KMS-11 (cell line): ENCODE results near the gene CCDC196.

Source experiments
- H2AFZ ChIP-seq: fragments of 200-600 bp; sonication (generic); 2 replicates; pipeline ENCODE4 v1.6.1; 2016; ENCODE audit warnings: antibody characterized with exemption, mixed run types, low read depth
- H3K27ac ChIP-seq: fragments of 200-600 bp; sonication (generic); 2 replicates; pipeline ENCODE4 v1.6.1; 2016; ENCODE audit warnings: mild to moderate bottlenecking, mixed run types
- H3K27me3 ChIP-seq: fragments of 200-600 bp; sonication (generic); 2 replicates; pipeline ENCODE4 v1.6.1; 2017; ENCODE audit warnings: mild to moderate bottlenecking, low read depth, mixed run types, moderate library complexity; ENCODE audit not compliant: insufficient read depth
- H3K36me3 ChIP-seq: fragments of 200-600 bp; sonication (generic); 2 replicates; pipeline ENCODE4 v1.6.1; 2017; ENCODE audit warnings: mild to moderate bottlenecking, mixed run types; ENCODE audit not compliant: insufficient read depth
- H3K4me1 ChIP-seq: fragments of 200-600 bp; sonication (generic); 2 replicates; pipeline ENCODE4 v1.6.1; 2016; ENCODE audit warnings: mild to moderate bottlenecking, low read depth, mixed run types; ENCODE audit not compliant: poor library complexity, severe bottlenecking
- H3K4me2 ChIP-seq: fragments of 200-600 bp; sonication (generic); 2 replicates; pipeline ENCODE4 v1.7.0; 2016; ENCODE audit warnings: mild to moderate bottlenecking, mixed run types
- H3K4me3 ChIP-seq: fragments of 200-600 bp; sonication (generic); IDR thresholded peaks from 2 replicates; pipeline ENCODE4 v1.6.1; 2017; ENCODE audit warnings: low read depth, low read length, mixed read lengths; ENCODE audit not compliant: insufficient read depth
- H3K79me2 ChIP-seq: fragments of 200-600 bp; sonication (generic); 2 replicates; pipeline ENCODE4 v1.6.1; 2016; ENCODE audit warnings: low read depth, mixed run types; ENCODE audit not compliant: insufficient read depth
- H3K9ac ChIP-seq: fragments of 200-600 bp; sonication (generic); 2 replicates; pipeline ENCODE4 v1.6.1; 2016; ENCODE audit warnings: mild to moderate bottlenecking, mixed run types
- H4K20me1 ChIP-seq: fragments of 200-600 bp; sonication (generic); 2 replicates; pipeline ENCODE4 v1.6.1; 2016; ENCODE audit warnings: mild to moderate bottlenecking, mixed run types; ENCODE audit not compliant: insufficient read depth
- CTCF ChIP-seq: fragments of 200-600 bp; sonication (generic); conservative IDR thresholded peaks from 2 replicates; pipeline ENCODE4 v1.6.1; 2017; ENCODE audit warnings: low read depth, mild to moderate bottlenecking, antibody characterized with exemption, low read length, moderate library complexity, mixed read lengths

Gene CCDC196

GRCh38 chr14:66507722-66508546 is 21.8 kb downstream of the CCDC196 start, which contains the start of gene GPHN:
Gene GPHN (plus strand): TSS chr14:66508147.
- H2AFZ ChIP-seq = peak within 1 kb of the TSS; percentile 80
- H3K27me3 ChIP-seq = no peaks in the 10 kb centered on the region
- H3K4me2 ChIP-seq = peak within 1 kb of the TSS; percentile 82
- peak within 1 kb of the TSS; percentile 92 for H3K27ac ChIP-seq
- no peaks in the 10 kb centered on the region for H3K36me3 ChIP-seq
- H3K79me2 ChIP-seq = peaks cover 40% of the 10 kb centered on the region; the same call in 1 of the 2 replicates
- H3K9ac ChIP-seq = peak within 1 kb of the TSS; percentile 93
- H3K4me3 ChIP-seq = no peak within 1 kb of the TSS
- TF ChIP-seq CTCF = no peak
- no peaks in the 10 kb centered on the region for H4K20me1 ChIP-seq
- H3K4me1 ChIP-seq = peaks cover 34% of the 10 kb centered on the region

- peak overlapping the region; percentile 66 for H3K9ac ChIP-seq
- peak overlapping the region; percentile 92 for H3K27ac ChIP-seq
- H3K4me2 ChIP-seq = peak overlapping the region; percentile 36; the same call in 1 of the 2 replicates
Measured at GRCh38 chr14:66508547-66508845, 22.3 kb downstream of the CCDC196 start.

GRCh38 chr14:66508846-66509621 is 22.9 kb downstream of the CCDC196 start:
- H3K27ac ChIP-seq = peak overlapping the region; percentile 92
- peak overlapping the region; percentile 66 for H2AFZ ChIP-seq
- peak overlapping the region; percentile 66; the same call in 1 of the 2 replicates for H3K9ac ChIP-seq
- no peaks in the 10 kb centered on the region for H3K36me3 ChIP-seq
- no peaks in the 10 kb centered on the region for H4K20me1 ChIP-seq
- peaks cover 45% of the 10 kb centered on the region for H3K4me1 ChIP-seq
- no peak overlapping the region for H3K4me3 ChIP-seq
- TF ChIP-seq CTCF = no peak
- no peaks in the 10 kb centered on the region for H3K27me3 ChIP-seq
- peaks cover 48% of the 10 kb centered on the region; the same call in 1 of the 2 replicates for H3K79me2 ChIP-seq
- H3K4me2 ChIP-seq = peak overlapping the region; percentile 36

More at GRCh38 chr14:66508547-66508845, 22.3 kb downstream of the CCDC196 start:
- H3K4me1 ChIP-seq = peaks cover 40% of the 10 kb centered on the region
- no peak for TF ChIP-seq CTCF
- H3K79me2 ChIP-seq = peaks cover 44% of the 10 kb centered on the region; the same call in 1 of the 2 replicates
- peak overlapping the region; percentile 66 for H2AFZ ChIP-seq
- no peaks in the 10 kb centered on the region for H3K36me3 ChIP-seq
- H3K4me3 ChIP-seq = no peak overlapping the region
- no peaks in the 10 kb centered on the region for H3K27me3 ChIP-seq
- no peaks in the 10 kb centered on the region for H4K20me1 ChIP-seq

GRCh38 chr14:66509874-66510273 is 23.7 kb downstream of the CCDC196 start:
- H3K9ac ChIP-seq = no peak overlapping the region; the same call in 1 of the 2 replicates
- H3K4me3 ChIP-seq = no peak overlapping the region
- H4K20me1 ChIP-seq = no peaks in the 10 kb centered on the region
- no peak overlapping the region for H3K27ac ChIP-seq
- H2AFZ ChIP-seq = no peak overlapping the region
- no peaks in the 10 kb centered on the region for H3K36me3 ChIP-seq
- H3K4me2 ChIP-seq = peak overlapping the region; percentile 36
- peaks cover 46% of the 10 kb centered on the region for H3K4me1 ChIP-seq
- no peaks in the 10 kb centered on the region for H3K27me3 ChIP-seq
- peaks cover 56% of the 10 kb centered on the region; the same call in 1 of the 2 replicates for H3K79me2 ChIP-seq
- no peak for TF ChIP-seq CTCF
